Activated naive CD4-positive, alpha-beta T cell treated with Interleukin-2 at 50 U/mL for 16 hours (primary cell): ENCODE measurements around the gene CLEC1A.
"Not testable (repeated sequence)": the region's sequence is repeated elsewhere in the genome, so short reads cannot be mapped to it uniquely, and the experiment has no call there.

ENCODE experiments used
- DNase-seq: peaks from one replicate; pipeline ENCODE4 v3.0.0-alpha.2; 2020

The CLEC1A gene

GRCh38 chr12:10033783-10034545 is 64.8 kb downstream of the CLEC1A start:
- DNase-seq, result no peak

GRCh38 chr12:10031771-10032175 is 67.0 kb downstream of the CLEC1A start:
- DNase-seq, result no peak

- no peak for DNase-seq
Observed at GRCh38 chr12:10031321-10031720, 67.5 kb downstream of the CLEC1A start.

- no peak for DNase-seq
Observed at GRCh38 chr12:10030446-10030845, 68.3 kb downstream of the CLEC1A start, which contains the start of gene CLEC9A. TSS of gene CLEC9A (plus strand) at chr12:10030682. CDS start at chr12:10052688, 22,006 bp downstream.

GRCh38 chr12:10027721-10028120 is 71.1 kb downstream of the CLEC1A start:
- DNase-seq, result no peak

- DNase-seq, result no peak
Observed at GRCh38 chr12:10027311-10027710, 71.5 kb downstream of the CLEC1A start.

- DNase-seq, result not testable (repeated sequence)
Observed at GRCh38 chr12:10026666-10027065, 72.1 kb downstream of the CLEC1A start.

GRCh38 chr12:10025236-10025635 is 73.5 kb downstream of the CLEC1A start:
- DNase-seq, result no peak

GRCh38 chr12:10021342-10021741 is 77.4 kb downstream of the CLEC1A start:
- no peak for DNase-seq
